Subcutaneous adipose tissue (tissue), 4 donors: ENCODE measurements around the gene SLMAP. TPM values are rescaled to one million over a fixed set of nuclear protein-coding genes. Genes with fewer than 3 reads are reported as not detected.

Experiments
- CTCF ChIP-seq: fragments of 450-650 bp; IDR thresholded peaks from one replicate; pipeline ENCODE4 v1.5.1; 2016; ENCODE audit warnings: low read depth, mild to moderate bottlenecking, control low read depth, antibody characterized with exemption, moderate library complexity
- total RNA-seq, 4 donors: library from RNA; depleted of rRNA; stranded (reverse); fragments of >200 nt; gene quantifications; one replicate each; pipeline ENCODE4 v1.1.0, GENCODE V29; 2016

SLMAP gene
- total RNA-seq, 4 donors from 2014 or later, result 42.2 to 66.1 (median 54.2) TPM

GRCh38 chr3:57961177-57961827, 205.2 kb downstream of the SLMAP start:
- no peak for TF ChIP-seq CTCF

GRCh38 chr3:57961828-57962447, 205.8 kb downstream of the SLMAP start:
- no peak for TF ChIP-seq CTCF

GRCh38 chr3:57962448-57962834, 206.3 kb downstream of the SLMAP start:
- TF ChIP-seq CTCF, result no peak

GRCh38 chr3:57963811-57964346, 207.8 kb downstream of the SLMAP start:
- TF ChIP-seq CTCF, result no peak

- no peak for TF ChIP-seq CTCF
Observed at GRCh38 chr3:57966829-57967228, 210.7 kb downstream of the SLMAP start.

- TF ChIP-seq CTCF, result no peak
Observed at GRCh38 chr3:57967590-57967989, 211.5 kb downstream of the SLMAP start.

- no peak for TF ChIP-seq CTCF
Observed at GRCh38 chr3:57968501-57968900, 212.4 kb downstream of the SLMAP start.
